ENCODE results near the gene MYCL. TPM values are rescaled to one million over a fixed set of nuclear protein-coding genes. Genes with fewer than 3 reads are reported as not detected.
A peak's percentile ranks its signal among the peaks of the same experiment; 100 is the strongest.
"Not testable (repeated sequence)": the region's sequence is repeated elsewhere in the genome, so short reads cannot be mapped to it uniquely, and the experiment has no call there.

Gene MYCL
- total and polyA plus RNA-seq, 8 donors, result 1.4 to 17.9 (median 5.6) TPM

DNA sequence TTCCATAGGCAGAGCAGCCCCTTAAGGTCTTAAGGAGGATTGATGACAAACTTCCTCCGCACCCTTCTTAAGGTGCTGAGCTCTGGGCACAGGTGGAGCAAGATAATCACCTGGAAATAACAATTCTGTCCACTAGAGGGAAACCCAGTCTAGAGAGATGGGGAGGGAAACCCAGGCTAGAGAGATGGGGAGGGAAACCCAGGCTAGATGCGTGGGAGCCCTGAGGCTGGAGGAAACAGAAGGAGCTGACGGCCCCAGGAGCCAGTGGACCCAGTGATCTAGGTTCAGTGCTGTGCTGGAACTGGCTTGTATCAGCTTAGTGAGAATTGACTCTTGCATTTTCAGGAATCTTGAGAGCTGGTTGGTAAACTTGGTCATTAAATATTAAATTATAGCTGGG is 17.8 kb upstream of the MYCL start:
- no peaks in the 10 kb centered on the region for H3K4me1 ChIP-seq
- ATAC-seq (peak; percentile 95 to 100 (median 99)), FAIRE-seq (no peak), DNase-seq (peak in 2 of 6 donors; percentile 35 to 55)
- TF ChIP-seq, protein P1, sequence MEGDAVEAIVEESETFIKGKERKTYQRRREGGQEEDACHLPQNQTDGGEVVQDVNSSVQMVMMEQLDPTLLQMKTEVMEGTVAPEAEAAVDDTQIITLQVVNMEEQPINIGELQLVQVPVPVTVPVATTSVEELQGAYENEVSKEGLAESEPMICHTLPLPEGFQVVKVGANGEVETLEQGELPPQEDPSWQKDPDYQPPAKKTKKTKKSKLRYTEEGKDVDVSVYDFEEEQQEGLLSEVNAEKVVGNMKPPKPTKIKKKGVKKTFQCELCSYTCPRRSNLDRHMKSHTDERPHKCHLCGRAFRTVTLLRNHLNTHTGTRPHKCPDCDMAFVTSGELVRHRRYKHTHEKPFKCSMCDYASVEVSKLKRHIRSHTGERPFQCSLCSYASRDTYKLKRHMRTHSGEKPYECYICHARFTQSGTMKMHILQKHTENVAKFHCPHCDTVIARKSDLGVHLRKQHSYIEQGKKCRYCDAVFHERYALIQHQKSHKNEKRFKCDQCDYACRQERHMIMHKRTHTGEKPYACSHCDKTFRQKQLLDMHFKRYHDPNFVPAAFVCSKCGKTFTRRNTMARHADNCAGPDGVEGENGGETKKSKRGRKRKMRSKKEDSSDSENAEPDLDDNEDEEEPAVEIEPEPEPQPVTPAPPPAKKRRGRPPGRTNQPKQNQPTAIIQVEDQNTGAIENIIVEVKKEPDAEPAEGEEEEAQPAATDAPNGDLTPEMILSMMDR (IDR thresholded peaks at IDR 0.05), result peak; percentile 30 to 59 (median 49)
- 15 to 16% methylated on average over 3 of the region's 3 CpGs for WGBS, 2 donors
- intact Hi-C loops (cut with DNase I), result loop anchor here (2.0 to 10.0 kb wide), 3 partner anchors 45 to 58 kb away; no protein-coding TSS in a partner anchor
- H3K36me3 ChIP-seq, result no peaks in the 10 kb centered on the region
- no peak overlapping the region for H3K27ac ChIP-seq
- H3K9me3 ChIP-seq, result no peaks in the 10 kb centered on the region
- no peak overlapping the region for H3K4me3 ChIP-seq
- no peaks in the 10 kb centered on the region for H3K27me3 ChIP-seq

DNA sequence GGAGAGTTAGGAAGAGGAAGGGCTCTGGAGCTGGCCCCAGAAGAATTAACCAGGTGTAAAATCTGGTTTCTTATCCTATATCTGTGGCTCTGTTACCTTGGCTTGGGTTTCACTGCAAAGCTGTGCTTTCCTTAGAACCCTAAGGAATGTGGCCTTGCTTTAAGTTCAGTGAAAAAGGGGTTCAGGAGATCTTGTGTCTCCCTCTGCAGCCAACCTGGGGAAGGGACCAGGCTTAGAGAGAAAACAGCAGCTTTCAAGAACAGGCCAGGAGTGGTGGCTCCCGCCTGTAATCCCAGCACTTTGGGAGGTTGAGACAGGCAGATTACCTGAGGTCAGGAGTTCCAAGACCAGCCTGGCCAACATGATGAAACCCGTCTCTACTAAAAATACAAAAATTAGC is 16.1 kb upstream of the MYCL start:
- no peaks in the 10 kb centered on the region for H3K27me3 ChIP-seq
- DNase-seq (no peak), ATAC-seq (no peak), FAIRE-seq (no peak)
- no peak overlapping the region for H3K4me3 ChIP-seq
- TF ChIP-seq, protein P1 (IDR thresholded peaks at IDR 0.05), result no peak
- H3K4me1 ChIP-seq, result no peaks in the 10 kb centered on the region
- WGBS, 2 donors, result 89 to 95% methylated on average over 2 of the region's 2 CpGs
- H3K27ac ChIP-seq, result no peak overlapping the region
- no peaks in the 10 kb centered on the region for H3K9me3 ChIP-seq
- intact Hi-C loops (cut with DNase I), result loop anchor here (2.0 to 10.0 kb wide), 3 partner anchors 47 to 59 kb away; no protein-coding TSS in a partner anchor
- H3K36me3 ChIP-seq, result no peaks in the 10 kb centered on the region

- H3K4me3 ChIP-seq, result no peak overlapping the region
- no peak for DNase-seq
- H3K36me3 ChIP-seq, result no peaks in the 10 kb centered on the region
- no peak for ATAC-seq
- H3K27ac ChIP-seq, result no peak overlapping the region
- no peaks in the 10 kb centered on the region for H3K9me3 ChIP-seq
- FAIRE-seq, result no peak
- intact Hi-C loops (cut with DNase I), result loop anchor here in 2 of 3 donors (5.0 to 10.0 kb wide), 2 partner anchors 49 to 62 kb away; no protein-coding TSS in a partner anchor
- TF ChIP-seq, protein P1 (IDR thresholded peaks at IDR 0.05), result no peak
- 76 to 78% methylated on average over 6 of the region's 6 CpGs for WGBS, 2 donors
- H3K4me1 ChIP-seq, result no peaks in the 10 kb centered on the region
- H3K27me3 ChIP-seq, result no peaks in the 10 kb centered on the region
Measured at GRCh38 chr1:39915499-39916129, 13.9 kb upstream of the MYCL start.

DNA sequence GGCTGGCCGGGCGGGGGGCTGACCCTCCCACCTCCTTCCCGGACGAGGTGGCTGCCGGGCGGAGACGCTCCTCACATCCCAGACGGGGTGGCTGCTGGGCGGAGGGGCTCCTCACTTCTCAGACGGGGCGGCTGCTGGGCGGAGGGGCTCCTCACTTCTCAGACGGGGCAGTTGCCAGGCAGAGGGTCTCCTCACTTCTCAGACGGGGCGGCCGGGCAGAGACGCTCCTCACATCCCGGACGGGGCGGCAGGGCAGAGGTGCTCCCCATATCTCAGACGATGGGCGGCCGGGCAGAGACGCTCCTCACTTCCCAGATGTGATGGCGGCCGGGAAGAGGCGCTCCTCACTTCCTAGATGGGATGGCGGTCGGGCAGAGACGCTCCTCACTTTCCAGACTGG is 11.4 kb upstream of the MYCL start:
- 83 to 85% methylated on average over 13 to 30 of the region's 30 CpGs for WGBS, 2 donors
- intact Hi-C loops (cut with DNase I), result loop anchor here in 1 of 3 donors (10.0 kb wide), 1 partner anchor 52 kb away; no protein-coding TSS in a partner anchor

GRCh38 chr1:39910263-39910662 is 8.5 kb upstream of the MYCL start:
- H3K9me3 ChIP-seq, result no peaks in the 10 kb centered on the region
- DNase-seq (no peak), ATAC-seq (no peak), FAIRE-seq (no peak)
- no peak overlapping the region for H3K27ac ChIP-seq
- WGBS, 2 donors, result 94 to 95% methylated on average over 3 of the region's 3 CpGs
- H3K4me1 ChIP-seq, result no peaks in the 10 kb centered on the region
- H3K4me3 ChIP-seq, result no peak overlapping the region
- H3K36me3 ChIP-seq, result no peaks in the 10 kb centered on the region
- intact Hi-C loops (cut with DNase I), result loop anchor here in 1 of 3 donors (10.0 kb wide), 1 partner anchor 55 kb away; no protein-coding TSS in a partner anchor
- H3K27me3 ChIP-seq, result no peaks in the 10 kb centered on the region
- TF ChIP-seq, protein P1 (IDR thresholded peaks at IDR 0.05), result no peak

More for the DNA sequence above, 11.4 kb upstream of the MYCL start:
- FAIRE-seq, H3K4me1 ChIP-seq, DNase-seq, H3K27ac ChIP-seq, H3K9me3 ChIP-seq, ATAC-seq, H3K36me3 ChIP-seq, H3K27me3 ChIP-seq, H3K4me3 ChIP-seq: not testable (repeated sequence)

Data from pancreas (tissue), 10 donors.